ENCODE data around the gene SRRM3.
"Not testable (repeated sequence)": the region's sequence is repeated elsewhere in the genome, so short reads cannot be mapped to it uniquely, and the experiment has no call there.

The SRRM3 gene

GRCh38 chr7:76201732-76202665 is at the start of gene SRRM3:
Gene SRRM3 (plus strand): TSS chr7:76201896. CDS start chr7:76235067, 33,171 bp downstream.
- DNase-seq: peak; percentile 82

GRCh38 chr7:76151932-76152331 is 49.8 kb upstream of the SRRM3 start:
- DNase-seq: no peak

GRCh38 chr7:76153571-76154230 is 48.0 kb upstream of the SRRM3 start:
- peak; percentile 26 for DNase-seq

GRCh38 chr7:76155938-76156337 is 45.8 kb upstream of the SRRM3 start:
- DNase-seq: no peak

- DNase-seq: not testable (repeated sequence)
Observed at GRCh38 chr7:76156992-76157685, 44.6 kb upstream of the SRRM3 start.

GRCh38 chr7:76158416-76158815 is 43.3 kb upstream of the SRRM3 start:
- not testable (repeated sequence) for DNase-seq

- DNase-seq: not testable (repeated sequence)
Observed at GRCh38 chr7:76162416-76163170, 39.1 kb upstream of the SRRM3 start.

- not testable (repeated sequence) for DNase-seq
Observed at GRCh38 chr7:76163812-76164211, 37.9 kb upstream of the SRRM3 start.

- DNase-seq: no peak
Observed at GRCh38 chr7:76165106-76165972, 36.4 kb upstream of the SRRM3 start.

- no peak for DNase-seq
Observed at GRCh38 chr7:76165973-76166403, 35.7 kb upstream of the SRRM3 start.

GRCh38 chr7:76166404-76167255 is 35.1 kb upstream of the SRRM3 start:
- peak; percentile 89 for DNase-seq

GRCh38 chr7:76173566-76174205 is 28.0 kb upstream of the SRRM3 start:
- no peak for DNase-seq

GRCh38 chr7:76176951-76177350 is 24.7 kb upstream of the SRRM3 start:
- not testable (repeated sequence) for DNase-seq

- DNase-seq: no peak
Observed at GRCh38 chr7:76179686-76180085, 22.0 kb upstream of the SRRM3 start.

- DNase-seq: no peak
Observed at GRCh38 chr7:76182225-76182960, 19.3 kb upstream of the SRRM3 start.

GRCh38 chr7:76185187-76185896 is 16.4 kb upstream of the SRRM3 start:
- no peak for DNase-seq

GRCh38 chr7:76187272-76187671 is 14.4 kb upstream of the SRRM3 start:
- no peak for DNase-seq

- no peak for DNase-seq
Observed at GRCh38 chr7:76189276-76189675, 12.4 kb upstream of the SRRM3 start.

Measured in activated CD4-positive, alpha-beta T cell treated with anti-CD3 and anti-CD28 coated beads, Interleukin-2, amount 50 U/mL, for 1 hour (primary cell).